GM21619 (cell line): Measurements from ENCODE around the gene PRTG.

Experiments used
- ATAC-seq: cut with Tn5 transposase; IDR thresholded peaks from one replicate; pipeline ENCODE4 v1.9.1; 2021; ENCODE audit not compliant: unreplicated experiment

The PRTG gene

DNA sequence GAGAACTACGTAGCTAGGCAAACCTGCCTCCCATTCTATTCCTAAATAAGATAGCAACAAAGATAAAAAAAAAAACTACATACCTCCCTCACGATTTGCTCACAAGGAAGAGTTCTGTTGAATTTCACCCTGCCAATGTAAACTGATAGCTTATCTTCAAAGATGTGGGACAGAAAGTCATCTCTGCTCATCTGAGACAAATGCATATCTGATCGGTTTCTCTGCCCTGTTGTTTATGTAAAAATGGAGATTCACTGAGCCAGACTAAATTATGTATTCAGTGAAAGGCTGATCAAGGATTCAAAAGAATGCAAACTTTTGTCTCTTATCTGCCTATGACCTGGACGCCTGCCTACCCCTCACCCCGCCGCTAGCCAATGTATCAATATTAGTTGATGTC lies 166.0 kb downstream of the PRTG start:
- ATAC-seq: no peak

GRCh38 chr15:55574096-55574495 lies 168.9 kb downstream of the PRTG start:
- no peak for ATAC-seq

DNA sequence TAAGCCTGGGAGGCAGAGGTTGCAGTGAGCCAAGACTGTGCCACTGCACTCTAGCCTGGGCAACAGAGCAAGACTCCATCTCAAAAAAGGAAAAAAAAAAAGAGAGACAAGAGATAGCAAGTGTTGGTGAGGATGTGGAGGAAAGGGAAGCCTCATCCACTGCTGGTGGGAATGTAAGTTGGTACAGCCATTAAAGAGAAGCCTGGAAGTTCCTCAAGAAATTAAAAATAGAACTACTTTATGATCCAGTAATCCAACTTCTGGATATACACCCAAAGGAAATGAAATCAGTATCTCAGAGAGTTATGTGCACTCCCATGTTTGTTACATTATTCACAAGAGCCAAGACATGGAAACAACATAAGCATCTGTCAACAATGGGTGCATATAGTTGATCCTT lies 169.7 kb downstream of the PRTG start:
- ATAC-seq: no peak

DNA sequence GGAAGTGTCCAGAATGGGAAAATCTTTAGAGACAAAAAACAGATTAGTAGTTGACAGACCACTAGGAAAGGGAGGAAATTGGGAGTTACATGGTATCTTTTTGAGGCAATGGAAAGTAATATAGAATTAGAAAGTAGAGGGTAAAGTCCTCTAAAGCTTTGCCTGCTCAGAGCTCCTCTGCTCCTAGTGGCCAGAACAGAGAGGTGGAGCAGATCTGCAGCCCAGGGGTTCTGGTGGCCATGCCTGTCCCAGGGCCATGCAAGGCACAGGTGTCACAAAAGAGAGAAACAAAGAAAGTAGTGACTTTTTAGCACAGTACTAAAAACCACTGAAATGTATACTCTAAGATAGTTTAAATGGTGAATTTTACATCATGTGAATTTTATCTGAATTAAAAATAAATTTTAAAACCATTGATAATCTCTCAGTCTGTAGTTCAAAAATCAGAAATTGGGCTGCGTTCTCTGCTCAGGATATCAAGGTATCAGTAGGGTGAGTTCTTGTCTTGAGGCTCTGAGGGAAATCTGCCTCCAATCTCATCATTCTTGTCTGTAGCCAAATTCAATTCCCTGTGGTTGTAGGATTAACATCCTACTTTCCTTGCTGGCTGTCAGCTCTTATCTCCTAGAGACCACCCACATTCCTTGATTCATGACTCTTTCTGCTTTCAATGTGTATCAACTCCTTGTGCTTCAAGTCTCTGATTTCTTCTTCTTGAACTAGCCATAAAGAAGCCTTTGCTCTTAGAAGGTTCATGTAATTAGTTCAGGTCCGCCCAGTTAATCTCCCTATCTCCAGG lies 178.4 kb downstream of the PRTG start:
- ATAC-seq: no peak

DNA sequence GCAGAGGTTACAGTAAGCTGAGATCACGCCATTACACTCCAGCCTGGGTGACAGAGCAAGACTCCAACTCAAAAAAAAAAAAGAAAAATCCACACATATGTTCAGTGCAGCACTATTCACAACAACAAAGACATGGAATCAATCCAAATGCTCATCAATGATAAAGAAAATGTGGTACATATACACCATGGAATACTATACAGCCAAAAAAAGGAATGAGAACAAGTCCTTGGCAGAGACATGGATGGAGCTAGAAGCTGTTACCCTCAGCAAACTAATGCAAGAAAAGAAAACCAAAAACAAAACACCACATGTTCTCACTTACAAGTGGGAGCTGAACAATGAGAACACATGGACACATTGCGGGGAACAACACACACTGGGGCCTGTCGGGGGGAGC lies 180.4 kb downstream of the PRTG start:
- no peak for ATAC-seq
